Measurements from ENCODE around the gene CXCL14.

CXCL14 gene

GRCh38 chr5:135615171-135615570 is 36.4 kb upstream of the CXCL14 start:
- no peak for DNase-seq (ENCODE audit: low spot score)
- TF ChIP-seq CTCF (IDR thresholded peaks at IDR 0.05; ENCODE audit: extremely low read depth, missing control alignments): no peak

GRCh38 chr5:135609981-135610380 is 31.2 kb upstream of the CXCL14 start:
- TF ChIP-seq CTCF (IDR thresholded peaks at IDR 0.05; ENCODE audit: extremely low read depth, missing control alignments): no peak
- DNase-seq (ENCODE audit: low spot score): no peak

GRCh38 chr5:135608761-135609443 is 30.1 kb upstream of the CXCL14 start:
- no peak for TF ChIP-seq CTCF (IDR thresholded peaks at IDR 0.05; ENCODE audit: extremely low read depth, missing control alignments)
- no peak for DNase-seq (ENCODE audit: low spot score)

- no peak for TF ChIP-seq CTCF (IDR thresholded peaks at IDR 0.05; ENCODE audit: extremely low read depth, missing control alignments)
- DNase-seq (ENCODE audit: low spot score): no peak
Measured at GRCh38 chr5:135608361-135608760, 29.6 kb upstream of the CXCL14 start.

GRCh38 chr5:135606431-135606830 is 27.6 kb upstream of the CXCL14 start:
- no peak for DNase-seq (ENCODE audit: low spot score)
- TF ChIP-seq CTCF (IDR thresholded peaks at IDR 0.05; ENCODE audit: extremely low read depth, missing control alignments): no peak

GRCh38 chr5:135605221-135605620 is 26.4 kb upstream of the CXCL14 start:
- TF ChIP-seq CTCF (IDR thresholded peaks at IDR 0.05; ENCODE audit: extremely low read depth, missing control alignments): no peak
- no peak for DNase-seq (ENCODE audit: low spot score)

GRCh38 chr5:135604056-135604455 is 25.3 kb upstream of the CXCL14 start:
- no peak for DNase-seq (ENCODE audit: low spot score)
- TF ChIP-seq CTCF (IDR thresholded peaks at IDR 0.05; ENCODE audit: extremely low read depth, missing control alignments): no peak

Data from GM20000 (cell line).